DMS53 (cell line): ENCODE measurements around the gene NKX6-2.
"Not testable (repeated sequence)": the region's sequence is repeated elsewhere in the genome, so short reads cannot be mapped to it uniquely, and the experiment has no call there.

Experiments used
- DNase-seq: peaks from one replicate; lab custom pipeline; 2025; lab: John Stamatoyannopoulos, UW

The NKX6-2 gene

DNA sequence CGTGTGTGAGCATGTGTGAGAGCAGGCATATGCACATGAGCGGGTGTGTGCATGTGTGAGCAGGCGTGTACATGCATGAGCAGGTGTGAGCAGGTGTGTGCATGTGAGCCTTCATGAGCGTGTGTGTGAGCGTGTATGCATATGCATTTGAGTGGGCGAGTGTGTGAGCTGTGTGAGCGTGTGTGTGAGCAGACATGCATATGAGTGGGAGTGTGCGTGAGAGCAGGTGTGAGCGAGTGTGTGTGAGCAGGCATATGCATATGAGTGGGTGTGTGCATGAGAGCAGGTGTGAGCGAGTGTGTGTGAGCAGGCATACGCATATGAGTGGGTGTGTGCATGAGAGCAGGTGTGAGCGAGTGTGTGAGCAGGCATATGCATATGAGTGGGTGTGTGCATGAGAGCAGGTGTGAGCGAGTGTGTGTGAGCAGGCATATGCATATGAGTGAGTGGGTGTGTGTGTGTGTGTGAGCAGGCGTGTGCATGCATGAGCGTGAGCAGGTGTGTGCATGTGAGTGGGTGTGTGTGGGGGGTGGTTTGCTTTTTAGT, 30.7 kb downstream of the NKX6-2 start:
- DNase-seq: no peak

GRCh38 chr10:132754071-132754470, 31.9 kb downstream of the NKX6-2 start:
- no peak for DNase-seq

DNA sequence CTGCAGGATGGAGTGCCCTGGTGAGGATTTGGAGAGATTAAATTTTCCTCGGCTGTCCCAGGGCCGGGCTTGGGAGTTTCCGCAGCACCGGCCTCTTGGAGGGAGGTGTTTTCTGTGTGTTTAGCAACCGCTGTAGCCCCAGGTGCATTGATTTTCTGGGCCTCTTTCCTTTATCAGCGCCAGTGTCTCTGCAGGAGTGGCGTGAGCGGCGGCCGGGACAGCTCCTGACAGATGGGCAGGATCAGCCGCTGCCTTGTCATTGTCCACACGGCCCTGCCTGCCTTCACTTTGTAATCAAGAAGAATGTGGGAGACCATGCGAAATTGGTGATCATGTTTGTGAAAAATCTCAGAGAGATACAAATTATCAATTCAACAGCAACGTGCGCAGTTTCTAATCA, 32.4 kb downstream of the NKX6-2 start:
- no peak for DNase-seq

- DNase-seq: no peak
These were observed 33.0 kb downstream of the NKX6-2 start for GRCh38 chr10:132752961-132753360.

DNA sequence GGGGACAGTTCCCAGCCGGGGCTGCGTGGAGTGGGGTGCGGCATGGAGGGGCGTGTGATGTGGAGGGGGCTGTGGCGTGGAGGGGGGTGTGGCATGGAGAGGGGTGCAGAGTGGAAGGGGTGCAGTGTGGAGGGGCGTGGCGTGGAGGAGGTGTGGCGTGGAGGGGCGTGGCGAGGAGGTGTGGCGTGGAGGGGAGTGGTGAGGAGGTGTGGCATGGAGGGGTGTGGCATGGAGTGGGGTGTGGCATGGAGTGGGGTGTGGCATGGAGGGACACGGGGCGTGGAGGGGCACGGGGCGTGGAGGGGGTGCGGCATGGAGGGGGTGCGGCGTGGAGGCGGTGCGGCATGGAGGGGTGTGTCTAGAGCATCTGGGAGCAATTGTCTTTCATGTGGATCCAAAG, 33.6 kb downstream of the NKX6-2 start:
- no peak for DNase-seq

DNA sequence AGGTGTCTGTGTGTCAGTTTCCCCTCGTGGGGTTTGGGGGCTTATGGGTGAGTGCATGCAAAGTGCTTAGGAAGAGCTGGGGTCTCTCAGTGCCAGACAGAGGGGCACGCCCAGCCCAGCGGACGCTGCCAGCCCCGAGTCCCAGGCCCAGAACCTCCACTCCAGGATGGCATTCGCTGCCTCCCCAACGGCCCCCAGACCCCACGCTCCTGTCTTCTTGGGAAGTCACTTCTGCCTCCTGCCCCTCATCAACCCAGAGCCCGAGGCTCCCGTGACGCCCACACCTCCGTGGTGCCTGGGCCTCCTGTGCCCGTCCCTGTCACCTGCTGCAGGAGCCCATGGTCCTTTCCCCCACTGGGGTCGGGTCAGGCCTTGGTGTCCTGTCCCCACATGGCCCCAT, 35.0 kb downstream of the NKX6-2 start:
- DNase-seq: no peak

- DNase-seq: no peak
These were observed 36.6 kb downstream of the NKX6-2 start for GRCh38 chr10:132749371-132749795.

GRCh38 chr10:132748545-132749370, 37.2 kb downstream of the NKX6-2 start:
- DNase-seq: no peak

DNA sequence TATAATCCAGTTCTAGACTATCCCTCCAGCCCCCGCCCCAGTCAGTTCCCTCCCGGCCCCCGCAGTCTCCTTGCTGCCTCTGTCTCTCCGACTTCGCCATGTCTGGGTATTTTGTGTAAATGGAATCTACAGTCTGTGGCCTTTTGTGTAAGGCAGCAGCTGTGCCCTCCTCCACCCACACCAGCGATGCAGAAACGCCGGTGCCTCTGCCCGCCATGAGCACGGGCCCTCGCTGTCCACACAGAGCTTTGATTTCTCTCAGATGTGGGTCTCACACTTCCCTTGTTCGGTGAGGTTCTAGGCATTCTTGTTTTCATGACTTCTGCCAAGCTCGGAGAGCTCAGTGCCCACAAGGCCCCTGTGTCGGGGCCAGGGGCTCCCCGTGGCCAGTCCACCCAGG, 37.8 kb downstream of the NKX6-2 start:
- DNase-seq: no peak

- no peak for DNase-seq
These were observed 38.9 kb downstream of the NKX6-2 start for GRCh38 chr10:132746801-132747625.

DNA sequence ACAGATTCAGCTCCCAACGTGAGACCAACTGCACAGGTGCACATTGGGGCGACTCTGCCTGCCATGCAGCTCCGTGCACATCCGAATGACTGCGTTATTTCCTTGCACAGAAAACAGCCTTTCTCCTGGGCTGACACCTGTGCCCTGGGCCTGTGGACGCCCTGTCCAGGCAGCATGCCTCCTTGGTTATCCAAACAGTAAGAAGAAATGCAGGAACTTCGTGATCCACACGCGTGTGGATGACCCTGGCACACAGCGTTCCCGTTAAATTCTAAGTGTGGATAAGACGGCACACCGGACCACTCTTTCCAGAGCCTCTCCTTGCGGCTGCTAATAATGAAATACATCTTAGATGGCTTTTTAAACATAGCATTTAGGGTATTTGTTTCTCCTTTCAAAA, 39.6 kb downstream of the NKX6-2 start:
- DNase-seq: no peak

DNA sequence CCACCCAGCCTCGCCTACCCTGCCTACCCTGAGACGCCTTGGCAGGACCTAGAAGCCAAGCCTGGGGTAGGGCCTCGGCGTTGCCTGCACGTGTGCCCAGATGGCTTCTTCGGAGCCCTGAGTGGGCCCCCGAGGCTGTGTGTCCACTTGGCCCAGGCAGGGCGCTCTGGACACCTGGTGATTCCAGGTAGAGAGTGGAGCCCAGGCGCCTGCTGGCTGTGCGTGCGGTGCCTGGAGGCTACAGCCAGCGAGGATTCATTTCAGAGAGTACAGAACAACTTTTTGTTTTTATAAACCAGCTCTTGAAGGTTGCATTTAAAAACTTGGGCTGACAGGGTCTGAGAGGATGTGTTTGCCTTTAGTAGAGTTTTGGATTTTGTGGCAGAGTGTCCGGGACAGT, 40.0 kb downstream of the NKX6-2 start:
- DNase-seq: no peak

DNA sequence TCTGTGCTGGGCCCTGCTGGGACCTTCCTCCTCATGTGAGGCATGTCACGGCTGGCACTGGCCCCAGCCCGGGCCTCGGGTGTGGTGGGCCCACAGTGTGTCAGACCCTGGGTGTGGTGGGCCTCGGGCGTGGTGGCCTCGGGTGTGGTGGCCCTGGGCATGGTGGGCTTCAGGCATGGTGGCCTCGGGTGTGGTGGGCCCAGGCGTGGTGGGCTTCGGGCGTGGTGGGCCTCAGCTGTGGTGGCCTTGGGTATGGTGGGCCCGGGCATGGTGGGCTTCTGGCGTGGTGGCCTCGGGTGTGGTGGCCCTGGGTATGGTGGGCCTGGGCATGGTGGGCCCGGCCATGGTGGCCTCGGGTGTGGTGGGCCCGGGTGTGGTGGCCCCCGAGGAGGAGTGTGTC, 40.4 kb downstream of the NKX6-2 start:
- no peak for DNase-seq

- no peak for DNase-seq
These were observed 41.1 kb downstream of the NKX6-2 start for GRCh38 chr10:132744839-132745238.

GRCh38 chr10:132743925-132744490, 41.9 kb downstream of the NKX6-2 start:
- no peak for DNase-seq

DNA sequence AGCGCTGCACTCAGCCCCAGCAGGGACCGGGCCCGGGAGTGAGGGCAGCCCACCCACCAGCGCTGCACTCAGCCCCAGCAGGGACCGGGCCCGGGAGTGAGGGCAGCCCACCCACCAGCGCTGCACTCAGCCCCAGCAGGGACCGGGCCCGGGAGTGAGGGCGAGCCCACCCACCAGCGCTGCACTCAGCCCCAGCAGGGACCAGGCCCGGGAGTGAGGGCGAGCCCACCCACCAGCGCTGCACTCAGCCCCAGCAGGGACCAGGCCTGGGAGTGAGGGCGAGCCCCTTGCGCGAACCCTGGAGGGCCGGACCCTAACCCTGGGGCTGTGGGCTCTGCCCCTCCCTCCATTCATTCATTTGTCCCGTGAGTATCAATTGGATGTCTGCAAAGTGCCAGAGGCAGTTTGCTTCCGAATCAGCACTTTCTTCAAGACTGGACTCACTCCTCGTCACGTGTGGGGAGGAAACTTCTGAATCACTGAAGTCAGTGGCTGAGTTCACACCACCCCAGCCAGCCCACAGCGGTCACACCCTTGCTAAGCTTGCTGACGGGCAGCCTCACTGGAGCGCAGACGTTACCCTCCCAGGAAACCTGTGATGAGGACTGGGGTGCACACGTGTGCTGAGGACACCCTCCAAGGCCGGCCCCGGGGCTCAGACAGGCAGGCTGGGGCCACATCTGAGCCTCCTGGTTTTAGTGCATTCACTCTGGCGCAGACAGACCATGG, 42.6 kb downstream of the NKX6-2 start:
- DNase-seq: not testable (repeated sequence)

GRCh38 chr10:132742837-132743194, 43.1 kb downstream of the NKX6-2 start:
- DNase-seq: no peak

DNA sequence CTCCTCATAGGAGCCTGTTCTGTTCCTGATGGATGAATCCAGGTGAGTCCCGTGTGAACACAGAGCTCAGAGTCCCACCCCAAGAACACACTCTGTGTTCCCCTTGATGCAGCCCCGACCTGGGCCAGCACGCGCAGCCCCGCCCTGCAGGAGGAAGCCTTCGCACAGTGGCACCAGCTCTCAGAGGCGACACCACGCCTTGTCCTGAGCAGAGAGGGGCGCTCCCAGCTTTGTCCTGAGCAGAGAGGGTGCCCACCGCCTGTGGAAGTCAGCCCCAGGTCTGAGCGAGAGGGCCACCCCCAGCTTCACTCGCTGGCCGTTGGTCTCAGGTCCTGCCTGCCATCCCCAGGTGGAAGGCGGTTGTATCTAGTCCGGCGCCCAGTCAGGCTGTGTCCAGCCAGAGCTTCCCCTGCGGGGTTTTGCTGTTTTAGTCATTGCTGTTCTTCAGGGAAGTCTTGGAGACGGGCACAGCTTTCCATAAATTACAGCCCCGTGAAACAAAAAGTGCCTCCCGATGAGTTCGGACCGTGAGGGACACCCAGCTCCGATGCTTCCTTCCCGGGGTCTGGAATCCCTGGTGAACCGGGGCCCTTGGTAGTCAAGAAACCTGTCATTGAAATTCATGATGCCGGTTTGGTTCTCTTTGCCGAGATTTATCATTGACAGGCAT, 43.6 kb downstream of the NKX6-2 start:
- no peak for DNase-seq

- DNase-seq: peak; percentile 48
These were observed 45.4 kb downstream of the NKX6-2 start for GRCh38 chr10:132740588-132740987.

DNA sequence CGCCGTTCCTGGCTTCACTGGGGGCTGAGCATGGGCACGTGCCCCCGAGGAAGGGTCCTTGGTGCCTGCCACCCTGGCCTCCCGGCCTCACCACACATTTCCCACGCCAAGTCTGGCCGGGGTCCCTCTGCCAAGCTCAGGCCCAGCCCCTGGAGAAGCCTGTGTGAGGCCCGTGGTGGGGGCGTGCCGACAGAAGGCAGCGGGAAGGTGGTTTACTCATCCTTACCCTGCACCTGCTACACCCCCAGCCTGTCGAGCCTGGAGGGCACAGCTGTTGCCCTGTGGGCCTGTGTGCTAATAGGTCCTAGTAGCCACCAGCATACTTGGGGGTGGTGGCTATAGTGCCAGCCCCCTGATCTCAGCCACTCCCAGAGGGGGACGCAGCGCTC, 46.7 kb downstream of the NKX6-2 start:
- DNase-seq: no peak

DNA sequence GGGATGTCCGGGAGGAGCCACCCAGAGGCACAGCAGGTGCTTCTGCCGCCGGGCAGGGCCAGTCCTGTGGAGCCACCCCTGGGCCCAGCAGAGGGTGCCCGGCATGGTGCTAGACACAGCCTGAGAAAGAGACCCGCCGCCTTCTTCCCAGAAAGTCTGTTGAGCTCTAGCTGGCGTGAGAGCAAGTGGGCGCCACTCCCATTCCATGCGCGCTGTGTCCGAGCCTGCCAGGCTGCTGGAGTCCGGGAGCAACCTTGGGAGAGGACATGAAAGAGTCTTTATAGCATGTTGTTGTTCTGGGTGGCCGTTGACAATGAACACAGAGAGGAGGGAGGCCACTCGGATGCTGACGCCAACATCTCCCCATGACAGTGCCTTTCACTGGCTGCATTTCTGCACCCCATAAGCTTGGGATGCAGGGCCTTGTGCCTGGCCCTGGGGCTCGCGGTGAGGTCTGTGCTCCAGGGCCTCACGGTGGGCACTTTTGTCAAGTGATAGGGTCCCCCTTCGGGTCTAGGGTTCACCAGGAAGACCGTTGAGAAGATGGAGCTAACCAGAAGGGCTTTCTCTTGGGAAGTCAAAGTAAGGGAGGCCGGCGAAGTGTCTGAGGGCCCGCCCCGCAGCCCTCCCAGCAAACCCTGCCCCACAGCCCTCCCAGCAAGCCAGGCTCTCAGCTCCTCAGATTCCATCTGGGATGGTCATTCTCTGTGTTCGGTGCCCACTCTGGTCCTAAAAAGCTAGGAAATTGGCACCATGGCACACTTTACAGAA, 47.3 kb downstream of the NKX6-2 start:
- DNase-seq: no peak
